Urothelium cell line (cell line): ENCODE results near the gene HOXA2.

Experiments used
- DNase-seq: peaks from one replicate; pipeline ENCODE4 v3.0.0; 2011; ENCODE audit warnings: low spot score, mixed read lengths
- FAIRE-seq: peaks from 2 replicates; lab custom pipeline; 2011; peaks lifted over from hg19 to GRCh38; lab: Jason Lieb, UNC

The HOXA2 gene

DNA sequence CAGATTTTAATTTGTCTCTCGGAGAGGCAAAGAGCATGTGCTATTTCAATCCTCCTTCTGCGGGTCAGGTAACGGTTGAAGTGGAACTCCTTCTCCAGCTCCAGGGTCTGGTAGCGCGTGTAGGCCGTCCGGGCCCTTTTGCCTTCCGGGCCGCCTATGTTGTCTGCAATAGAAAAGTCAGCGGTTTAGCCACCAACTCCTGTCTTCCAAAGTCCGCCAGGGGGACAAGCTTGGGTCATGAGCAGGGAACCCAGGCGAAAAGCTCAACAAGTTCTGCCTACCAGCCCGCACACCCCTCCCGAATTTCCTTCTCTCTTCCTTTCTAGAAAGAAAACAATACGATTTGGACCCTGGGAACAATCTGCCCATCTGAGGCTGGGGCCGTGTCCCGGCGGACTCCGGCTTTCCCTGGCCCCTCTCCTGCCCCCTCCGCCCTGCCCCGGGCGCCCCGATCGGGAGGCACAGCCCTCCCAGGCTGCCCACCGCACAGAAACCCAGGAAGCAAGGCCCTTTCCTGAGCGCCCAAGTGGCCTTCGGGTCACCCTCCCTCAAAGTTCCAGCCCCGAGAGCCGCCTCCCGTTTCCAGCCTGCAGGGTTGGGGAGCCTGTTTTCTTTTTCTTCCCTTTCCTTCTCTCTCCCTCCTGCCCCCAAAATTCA, 39.6 kb upstream of the HOXA2 start:
- FAIRE-seq (no peak), DNase-seq (no peak)

GRCh38 chr7:27141137-27141922, 38.8 kb upstream of the HOXA2 start:
- FAIRE-seq (no peak), DNase-seq (no peak)

- FAIRE-seq (no peak), DNase-seq (no peak)
These were observed 37.8 kb upstream of the HOXA2 start for GRCh38 chr7:27140126-27140857.

DNA sequence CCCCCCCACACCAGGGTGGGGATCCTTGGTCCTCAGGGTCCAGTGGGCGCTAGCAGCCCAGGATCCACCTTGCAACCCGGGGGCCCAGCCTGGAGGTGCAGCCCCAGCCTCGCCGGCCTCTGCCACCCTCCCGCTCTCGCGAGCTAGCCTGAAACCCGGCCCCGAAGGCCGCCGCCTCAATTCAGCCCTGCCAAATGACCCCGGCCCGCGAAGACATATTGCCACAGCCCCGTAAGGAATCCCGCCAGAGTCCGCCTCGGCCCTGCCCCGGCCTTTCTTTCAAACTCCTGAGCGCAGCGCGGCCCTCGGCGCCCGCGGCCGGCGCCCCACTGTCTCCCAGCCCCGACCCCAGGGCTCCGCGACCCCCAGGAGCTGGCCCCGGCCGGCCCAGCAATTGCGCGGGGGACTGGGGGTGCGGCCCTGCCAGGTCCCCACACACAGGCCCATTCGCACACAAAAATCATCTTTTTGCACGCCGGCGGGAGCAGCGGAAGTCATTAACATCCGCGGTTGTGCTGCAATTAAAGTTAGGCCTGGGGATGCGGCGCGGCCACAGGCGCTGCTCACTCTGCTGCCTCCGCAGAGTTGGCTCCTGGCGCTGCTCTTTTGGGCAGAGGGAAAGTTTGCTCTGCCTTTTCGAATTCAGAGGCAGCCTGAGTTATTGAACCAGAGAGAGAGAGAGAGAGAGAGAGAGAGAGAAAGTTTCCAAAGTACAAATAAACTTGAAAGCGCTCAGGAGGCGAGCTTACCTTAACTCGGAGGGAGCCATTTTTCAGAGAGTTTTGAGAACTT, 37.0 kb upstream of the HOXA2 start:
- DNase-seq (no peak), FAIRE-seq (no peak)

DNA sequence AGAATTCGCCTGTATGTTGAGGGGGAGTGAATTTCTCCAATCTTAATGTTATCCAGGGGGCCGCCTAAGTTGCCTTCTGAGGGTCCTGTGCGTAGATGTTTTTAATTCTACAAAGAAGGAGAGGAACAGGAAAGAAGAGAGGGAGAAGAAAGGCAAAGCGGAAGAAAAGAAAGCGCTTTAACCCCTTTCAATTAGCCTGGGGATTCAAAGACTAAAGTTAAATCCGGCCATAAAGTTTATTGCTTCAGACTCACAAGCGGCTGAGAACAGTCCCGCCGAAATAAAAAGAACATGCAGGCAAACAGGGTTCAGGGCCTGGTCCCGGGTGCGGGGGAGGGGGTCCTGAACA, 36.5 kb upstream of the HOXA2 start:
- DNase-seq, result no peak
- FAIRE-seq, result no peak

DNA sequence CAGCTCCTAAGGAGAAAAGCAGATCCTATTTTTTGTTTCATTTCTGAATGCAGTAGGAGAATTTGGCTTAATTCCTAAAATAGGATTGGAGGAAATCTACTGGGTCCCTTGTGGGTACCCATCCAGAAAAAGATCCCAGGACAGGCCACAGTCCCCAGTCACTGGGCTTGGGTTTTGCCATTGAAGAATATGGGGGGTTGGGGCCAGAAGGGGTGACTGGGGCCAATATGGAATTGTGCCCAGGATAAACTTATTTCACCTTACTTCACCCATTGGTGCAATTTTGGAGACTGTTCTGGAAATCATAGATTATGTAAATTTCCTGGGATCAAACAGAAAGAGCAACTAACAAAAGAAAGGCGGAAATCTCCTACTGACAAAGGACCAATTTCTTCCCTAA, 36.0 kb upstream of the HOXA2 start:
- DNase-seq (no peak), FAIRE-seq (no peak)

DNA sequence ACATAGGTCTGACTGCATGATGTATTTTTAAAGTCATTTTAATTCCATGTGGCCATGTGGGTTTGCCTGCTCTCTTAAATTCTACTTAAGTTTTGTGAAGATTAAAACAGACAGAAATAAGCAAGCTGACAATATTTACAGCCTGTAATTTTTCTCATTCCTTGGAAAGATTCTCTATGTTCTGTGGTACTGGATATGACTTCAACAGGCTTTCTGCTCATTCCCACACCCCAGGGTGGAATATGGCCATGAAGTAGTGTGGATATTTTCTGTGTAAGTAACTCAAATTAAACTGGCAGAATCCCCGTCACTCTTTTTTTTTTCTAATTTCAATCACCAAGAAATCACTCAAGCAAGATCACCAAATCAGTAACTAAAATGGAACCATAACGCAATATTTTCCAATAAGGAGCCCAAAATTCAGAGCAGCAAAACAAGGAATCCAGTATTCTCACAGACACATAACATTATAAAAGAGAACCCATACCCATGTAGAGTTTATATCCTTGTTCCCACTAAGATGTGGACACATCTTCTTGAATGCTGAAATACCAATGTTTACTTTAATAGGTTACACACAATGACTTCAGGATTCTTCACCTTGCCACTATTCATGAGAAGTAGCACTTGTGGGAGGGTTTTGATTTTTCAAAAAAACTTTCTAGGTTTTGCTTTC, 35.3 kb upstream of the HOXA2 start:
- FAIRE-seq, result no peak
- DNase-seq, result no peak

GRCh38 chr7:27134392-27134791, 31.9 kb upstream of the HOXA2 start:
- FAIRE-seq, result no peak
- DNase-seq, result no peak

DNA sequence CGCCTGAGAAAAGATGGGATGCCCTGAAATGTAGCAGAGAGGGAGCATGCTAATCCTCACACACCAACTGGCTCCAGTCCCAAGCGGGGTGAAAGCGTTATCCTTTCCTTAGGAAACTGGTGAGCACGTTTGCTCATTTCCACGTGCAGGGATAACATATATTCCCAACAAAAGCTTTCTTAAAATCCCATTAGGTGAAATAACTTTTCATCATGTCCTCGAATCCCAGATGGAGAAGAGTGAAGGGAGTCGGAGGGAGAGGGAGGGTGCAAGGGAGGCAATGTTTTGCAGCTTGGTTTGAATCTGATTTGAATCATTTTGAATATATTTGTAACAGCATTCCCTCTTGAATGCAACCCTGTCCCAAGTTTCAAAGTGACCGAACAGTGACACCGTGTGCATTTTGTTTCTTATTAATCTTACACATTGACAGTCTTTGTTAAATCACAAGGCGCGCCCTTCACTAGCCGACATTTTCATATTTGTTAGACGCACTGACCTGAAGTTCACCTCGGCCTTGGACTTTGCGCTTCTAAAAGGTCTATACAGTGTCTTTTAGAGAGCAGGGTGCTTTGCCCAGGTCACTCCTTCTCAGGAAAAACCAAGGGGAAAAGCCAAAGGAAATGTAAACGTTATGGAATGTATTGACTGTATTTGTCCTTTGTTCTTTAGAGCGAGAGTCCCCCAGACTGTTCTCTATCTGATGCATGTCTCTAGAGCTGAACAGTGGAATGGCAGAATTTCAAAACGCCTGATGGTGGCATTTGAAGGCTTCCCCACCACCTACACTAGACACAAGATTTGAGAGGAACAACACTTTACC, 31.1 kb upstream of the HOXA2 start:
- FAIRE-seq (no peak), DNase-seq (no peak)

GRCh38 chr7:27132978-27133377, 30.5 kb upstream of the HOXA2 start:
- DNase-seq (no peak), FAIRE-seq (no peak)

- FAIRE-seq, result no peak
- no peak for DNase-seq
These were observed 29.7 kb upstream of the HOXA2 start for GRCh38 chr7:27132214-27132613.

- DNase-seq, result no peak
- no peak for FAIRE-seq
These were observed 28.9 kb upstream of the HOXA2 start for GRCh38 chr7:27131390-27131819.

DNA sequence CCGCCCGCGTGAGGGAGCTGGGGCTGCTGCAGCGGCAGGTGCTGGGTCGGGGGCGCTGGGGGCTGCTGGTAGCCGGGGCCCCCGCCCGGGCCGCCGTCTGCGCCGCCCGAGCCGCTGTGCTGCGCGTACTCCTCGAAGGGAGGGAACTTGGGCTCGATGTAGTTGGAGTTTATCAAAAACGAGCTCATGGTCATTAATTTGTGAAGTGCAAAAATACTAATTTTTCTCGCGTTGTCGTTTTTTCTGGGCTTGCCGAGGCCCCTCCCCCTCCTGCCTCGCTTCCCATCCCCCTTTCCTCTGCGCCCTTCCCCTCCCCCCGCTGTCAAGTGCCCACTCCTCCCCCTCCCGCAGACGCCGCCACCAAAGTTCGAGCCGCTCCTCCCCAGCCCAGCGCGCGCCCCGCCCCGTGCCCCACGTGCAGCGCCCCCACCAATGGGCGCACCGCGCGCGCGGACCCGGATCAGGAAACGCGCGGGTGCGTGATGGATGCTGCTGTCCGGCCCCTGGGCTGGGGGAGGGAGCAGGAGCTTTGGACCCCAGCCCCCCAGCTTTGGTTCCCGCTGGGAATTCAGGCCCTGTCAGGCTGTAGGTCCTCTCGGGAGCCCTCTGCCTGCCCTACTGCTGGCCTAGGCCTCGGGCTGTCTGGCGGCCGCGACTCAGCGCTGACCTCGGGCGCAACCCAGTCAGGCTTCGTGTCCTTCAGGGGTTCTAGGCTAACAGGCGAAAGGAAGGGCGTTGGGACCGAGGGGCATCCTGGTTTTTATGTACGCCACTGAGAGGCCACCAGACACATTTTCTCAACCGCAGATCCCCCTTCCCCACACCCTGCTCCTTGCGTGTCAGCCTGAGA, 28.3 kb upstream of the HOXA2 start, which contains the start of gene HOXA4:
TSS of gene HOXA4 (minus strand) at position 218 of the 850 bp plus-strand sequence. CDS start at position 194, 24 bp downstream.
- FAIRE-seq (peak; percentile 98), DNase-seq (peak; percentile 98)

DNA sequence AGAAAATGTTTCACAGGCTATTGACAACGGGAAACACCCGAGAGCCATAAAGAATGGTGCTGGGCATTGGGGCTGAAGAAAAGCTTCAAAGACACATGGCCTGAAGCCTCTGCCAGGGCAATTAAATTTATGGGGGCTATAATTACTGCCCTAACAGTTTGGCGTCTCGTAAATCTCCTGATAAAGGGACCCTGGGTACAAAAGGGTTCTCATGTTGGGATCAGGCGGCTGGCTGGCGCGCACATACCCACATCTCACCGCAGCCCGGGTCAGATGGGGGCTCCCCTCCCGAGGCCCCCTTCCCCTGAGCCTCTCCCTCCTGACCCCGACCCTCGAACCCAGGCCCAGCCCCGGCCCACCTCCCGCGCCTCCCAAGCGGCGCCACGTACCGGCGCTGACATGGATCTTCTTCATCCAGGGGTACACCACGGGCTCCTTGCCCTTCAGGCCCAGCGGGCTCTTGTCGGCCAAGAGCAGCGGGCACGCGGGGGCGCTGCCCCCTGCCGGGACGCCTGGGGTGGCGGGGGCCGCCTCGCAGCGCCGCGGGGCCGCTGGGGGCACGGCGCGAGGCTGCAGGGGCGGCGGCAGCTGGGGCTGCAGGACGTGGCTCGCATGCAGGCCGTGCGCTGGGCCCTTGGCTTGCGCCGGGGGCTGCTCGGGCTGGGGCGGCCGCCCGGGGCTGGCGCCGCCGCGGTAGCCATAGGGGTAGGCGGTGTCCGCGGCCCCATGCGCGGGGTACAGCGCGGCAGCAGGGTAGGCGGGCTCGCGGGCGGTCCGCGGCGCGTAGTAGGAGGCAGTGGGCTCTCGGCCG, 27.5 kb upstream of the HOXA2 start:
- FAIRE-seq (peak; percentile 42), DNase-seq (peak; percentile 83)

DNA sequence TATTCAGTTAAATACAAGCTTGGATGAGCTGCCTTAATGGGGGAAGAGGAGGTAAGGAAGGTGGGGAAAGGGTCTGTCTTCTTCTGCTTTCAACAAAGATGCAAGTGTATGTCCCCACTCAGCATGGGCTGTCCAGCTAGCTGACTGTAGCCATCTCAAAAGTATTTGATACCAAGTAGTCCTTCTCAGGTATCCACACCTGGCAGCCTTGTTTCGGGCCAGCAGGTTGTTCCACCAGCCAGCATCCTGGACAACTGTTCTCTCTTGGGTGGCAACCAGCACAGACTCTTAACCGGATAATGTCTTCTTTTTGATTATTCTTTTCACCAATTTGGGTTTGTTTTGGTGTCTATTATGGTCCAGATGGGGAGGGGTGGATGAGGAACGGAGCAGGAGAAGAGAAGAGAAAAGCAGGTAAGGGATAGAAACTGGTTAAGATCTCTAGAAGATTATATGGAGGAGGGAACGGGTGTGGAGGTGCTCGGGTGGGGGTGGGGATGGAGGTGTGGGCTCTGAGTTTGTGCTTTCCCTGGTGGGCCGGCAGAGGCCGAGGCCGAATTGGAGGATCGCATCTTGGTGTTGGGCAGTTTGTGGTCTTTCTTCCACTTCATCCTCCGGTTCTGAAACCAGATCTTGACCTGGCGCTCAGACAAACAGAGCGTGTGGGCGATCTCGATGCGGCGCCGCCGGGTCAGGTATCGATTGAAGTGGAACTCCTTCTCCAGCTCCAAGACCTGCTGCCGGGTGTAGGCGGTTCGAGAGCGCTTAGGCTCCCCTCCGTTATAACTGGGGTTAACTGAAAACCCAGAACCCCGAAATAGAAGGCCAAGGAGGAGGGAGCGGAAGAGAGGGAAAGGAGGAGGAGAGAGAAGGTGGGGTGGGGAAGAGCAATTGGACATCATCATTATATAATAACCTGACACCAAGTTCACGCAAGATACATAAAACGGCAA, 26.6 kb upstream of the HOXA2 start:
- FAIRE-seq (no peak), DNase-seq (no peak)

DNA sequence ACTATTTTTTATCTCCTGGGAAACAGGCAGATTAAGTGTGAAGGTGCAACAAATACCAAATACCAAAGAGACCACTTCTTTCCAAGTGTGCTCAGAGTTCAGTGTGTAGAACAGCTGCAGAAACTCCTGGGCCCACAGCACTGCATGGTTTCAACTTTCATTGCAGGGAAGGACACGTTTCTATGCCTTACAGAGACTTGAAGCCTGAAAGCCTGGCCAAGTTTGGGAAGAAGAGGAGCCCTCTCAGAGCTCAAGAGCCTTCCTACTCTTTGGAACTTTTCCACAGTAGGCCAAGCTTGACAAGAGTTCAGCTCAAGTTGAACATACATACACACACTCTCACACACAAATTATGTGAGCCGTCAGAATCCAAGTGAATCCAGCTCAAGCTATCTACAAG, 25.6 kb upstream of the HOXA2 start:
- FAIRE-seq (peak; percentile 13), DNase-seq (no peak)
